ENCODE measurements around the gene PNCK.

PNCK gene

GRCh38 chrX:153620576-153620975 lies 53.0 kb downstream of the PNCK start:
- no peaks in the 10 kb centered on the region for H3K9me3 ChIP-seq
- H3K4me3 ChIP-seq (ENCODE audit: low read depth, low read length): no peak overlapping the region
- TF ChIP-seq, protein P1, sequence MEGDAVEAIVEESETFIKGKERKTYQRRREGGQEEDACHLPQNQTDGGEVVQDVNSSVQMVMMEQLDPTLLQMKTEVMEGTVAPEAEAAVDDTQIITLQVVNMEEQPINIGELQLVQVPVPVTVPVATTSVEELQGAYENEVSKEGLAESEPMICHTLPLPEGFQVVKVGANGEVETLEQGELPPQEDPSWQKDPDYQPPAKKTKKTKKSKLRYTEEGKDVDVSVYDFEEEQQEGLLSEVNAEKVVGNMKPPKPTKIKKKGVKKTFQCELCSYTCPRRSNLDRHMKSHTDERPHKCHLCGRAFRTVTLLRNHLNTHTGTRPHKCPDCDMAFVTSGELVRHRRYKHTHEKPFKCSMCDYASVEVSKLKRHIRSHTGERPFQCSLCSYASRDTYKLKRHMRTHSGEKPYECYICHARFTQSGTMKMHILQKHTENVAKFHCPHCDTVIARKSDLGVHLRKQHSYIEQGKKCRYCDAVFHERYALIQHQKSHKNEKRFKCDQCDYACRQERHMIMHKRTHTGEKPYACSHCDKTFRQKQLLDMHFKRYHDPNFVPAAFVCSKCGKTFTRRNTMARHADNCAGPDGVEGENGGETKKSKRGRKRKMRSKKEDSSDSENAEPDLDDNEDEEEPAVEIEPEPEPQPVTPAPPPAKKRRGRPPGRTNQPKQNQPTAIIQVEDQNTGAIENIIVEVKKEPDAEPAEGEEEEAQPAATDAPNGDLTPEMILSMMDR (IDR thresholded peaks at IDR 0.05; ENCODE audit: low read depth, low read length): no peak
- H3K36me3 ChIP-seq: no peaks in the 10 kb centered on the region
- no peak for DNase-seq
- no peaks in the 10 kb centered on the region for H3K27me3 ChIP-seq
- no peaks in the 10 kb centered on the region for H3K4me1 ChIP-seq

All from BE2C (cell line).